Adrenal gland (tissue), 5 donors: ENCODE data around the gene CCDC117.

ENCODE experiments used
- CTCF ChIP-seq, 6 experiments: fragments of 450-650 bp in 4 of 6; fragments of 200-600 bp in 2 of 6; sonication (generic) in 1 of 6; IDR thresholded peaks; 1 replicate in 5 of 6; 2 replicates in 1 of 6; pipeline versions ENCODE4 v1.5.1 to v1.8.0; 2016 to 2021; ENCODE audit warnings: antibody characterized with exemption in 6 of 6, mild to moderate bottlenecking in 2 of 6, moderate library complexity in 1 of 6
- POLR2A ChIP-seq, 2 donors: fragments of 450-650 bp; IDR thresholded peaks; one replicate each; pipeline ENCODE4 v1.6.1; 2017; ENCODE audit warnings: antibody characterized with exemption in 2 of 2, mild to moderate bottlenecking in 2 of 2, moderate library complexity in 1 of 2
- donor health status: DM: no; HTN: no; CAD: no.

- TF ChIP-seq CTCF (IDR thresholded peaks at IDR 0.05) (no peak), POLR2A (IDR thresholded peaks at IDR 0.05) (no peak)
Observed at GRCh38 chr22:28730179-28730578, 42.3 kb upstream of the CCDC117 start.
